ENCODE results near the gene MOB3A. TPM values are rescaled to one million over a fixed set of nuclear protein-coding genes. Genes with fewer than 3 reads are reported as not detected.
"Not testable (repeated sequence)": the region's sequence is repeated elsewhere in the genome, so short reads cannot be mapped to it uniquely, and the experiment has no call there.

MOB3A gene
- total RNA-seq, 1 donor: 40.4 TPM

DNA sequence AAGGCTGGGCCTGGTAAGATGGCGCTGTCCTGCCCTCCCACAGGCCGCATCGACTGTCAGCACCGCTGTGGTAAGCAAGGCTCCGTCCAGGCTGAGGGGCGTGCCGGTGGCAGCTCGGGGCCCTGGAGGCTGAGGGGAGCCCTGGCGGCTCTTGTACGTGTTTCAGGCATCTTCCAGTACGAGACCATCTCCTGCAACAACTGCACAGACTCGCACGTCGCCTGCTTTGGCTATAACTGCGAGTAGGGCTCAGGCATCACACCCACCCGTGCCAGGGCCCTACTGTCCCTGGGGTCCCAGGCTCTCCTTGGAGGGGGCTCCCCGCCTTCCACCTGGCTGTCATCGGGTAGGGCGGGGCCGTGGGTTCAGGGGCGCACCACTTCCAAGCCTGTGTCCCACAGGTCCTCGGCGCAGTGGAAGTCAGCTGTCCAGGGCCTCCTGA is 1.8 kb upstream of the MOB3A start:
- no peak overlapping the region for H3K4me3 ChIP-seq (ENCODE audit: low read depth, low read length)
- TF ChIP-seq, protein P1, sequence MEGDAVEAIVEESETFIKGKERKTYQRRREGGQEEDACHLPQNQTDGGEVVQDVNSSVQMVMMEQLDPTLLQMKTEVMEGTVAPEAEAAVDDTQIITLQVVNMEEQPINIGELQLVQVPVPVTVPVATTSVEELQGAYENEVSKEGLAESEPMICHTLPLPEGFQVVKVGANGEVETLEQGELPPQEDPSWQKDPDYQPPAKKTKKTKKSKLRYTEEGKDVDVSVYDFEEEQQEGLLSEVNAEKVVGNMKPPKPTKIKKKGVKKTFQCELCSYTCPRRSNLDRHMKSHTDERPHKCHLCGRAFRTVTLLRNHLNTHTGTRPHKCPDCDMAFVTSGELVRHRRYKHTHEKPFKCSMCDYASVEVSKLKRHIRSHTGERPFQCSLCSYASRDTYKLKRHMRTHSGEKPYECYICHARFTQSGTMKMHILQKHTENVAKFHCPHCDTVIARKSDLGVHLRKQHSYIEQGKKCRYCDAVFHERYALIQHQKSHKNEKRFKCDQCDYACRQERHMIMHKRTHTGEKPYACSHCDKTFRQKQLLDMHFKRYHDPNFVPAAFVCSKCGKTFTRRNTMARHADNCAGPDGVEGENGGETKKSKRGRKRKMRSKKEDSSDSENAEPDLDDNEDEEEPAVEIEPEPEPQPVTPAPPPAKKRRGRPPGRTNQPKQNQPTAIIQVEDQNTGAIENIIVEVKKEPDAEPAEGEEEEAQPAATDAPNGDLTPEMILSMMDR (IDR thresholded peaks at IDR 0.05; ENCODE audit: insufficient read depth, low read length): no peak
- no peak for DNase-seq (ENCODE audit: low read depth)

DNA sequence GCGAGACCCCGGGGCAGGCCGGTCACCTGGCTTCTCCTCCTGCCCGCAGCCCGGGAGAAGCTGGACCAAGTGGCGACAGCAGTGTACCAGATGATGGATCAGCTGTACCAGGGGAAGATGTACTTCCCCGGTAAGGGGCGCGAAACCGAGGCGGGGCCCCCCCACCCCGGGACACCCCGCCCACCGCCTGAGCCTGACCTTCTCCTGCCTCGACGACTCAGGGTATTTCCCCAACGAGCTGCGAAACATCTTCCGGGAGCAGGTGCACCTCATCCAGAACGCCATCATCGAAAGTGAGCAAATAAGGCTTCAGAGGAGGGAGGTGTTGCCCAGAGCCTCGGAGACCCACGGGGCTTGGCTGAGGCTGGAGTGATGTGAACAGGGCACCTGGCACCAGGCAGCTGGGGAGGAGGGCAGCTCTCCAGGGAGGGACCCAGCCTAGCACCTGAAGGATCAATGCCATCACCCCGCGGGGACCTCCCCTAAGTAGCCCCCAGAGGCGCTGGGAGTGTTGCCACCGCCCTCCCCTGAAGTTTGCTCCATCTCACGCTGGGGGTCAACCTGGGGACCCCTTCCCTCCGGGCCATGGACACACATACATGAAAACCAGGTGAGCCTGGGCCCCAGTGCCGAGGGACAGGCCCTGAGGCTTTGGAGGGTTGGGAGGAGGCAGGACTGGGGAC is 1.2 kb upstream of the MOB3A start:
- no peak for DNase-seq (ENCODE audit: low read depth)
- H3K4me3 ChIP-seq (ENCODE audit: low read depth, low read length): peak overlapping the region; percentile 65
- TF ChIP-seq, protein P1 (IDR thresholded peaks at IDR 0.05; ENCODE audit: insufficient read depth, low read length): no peak

DNA sequence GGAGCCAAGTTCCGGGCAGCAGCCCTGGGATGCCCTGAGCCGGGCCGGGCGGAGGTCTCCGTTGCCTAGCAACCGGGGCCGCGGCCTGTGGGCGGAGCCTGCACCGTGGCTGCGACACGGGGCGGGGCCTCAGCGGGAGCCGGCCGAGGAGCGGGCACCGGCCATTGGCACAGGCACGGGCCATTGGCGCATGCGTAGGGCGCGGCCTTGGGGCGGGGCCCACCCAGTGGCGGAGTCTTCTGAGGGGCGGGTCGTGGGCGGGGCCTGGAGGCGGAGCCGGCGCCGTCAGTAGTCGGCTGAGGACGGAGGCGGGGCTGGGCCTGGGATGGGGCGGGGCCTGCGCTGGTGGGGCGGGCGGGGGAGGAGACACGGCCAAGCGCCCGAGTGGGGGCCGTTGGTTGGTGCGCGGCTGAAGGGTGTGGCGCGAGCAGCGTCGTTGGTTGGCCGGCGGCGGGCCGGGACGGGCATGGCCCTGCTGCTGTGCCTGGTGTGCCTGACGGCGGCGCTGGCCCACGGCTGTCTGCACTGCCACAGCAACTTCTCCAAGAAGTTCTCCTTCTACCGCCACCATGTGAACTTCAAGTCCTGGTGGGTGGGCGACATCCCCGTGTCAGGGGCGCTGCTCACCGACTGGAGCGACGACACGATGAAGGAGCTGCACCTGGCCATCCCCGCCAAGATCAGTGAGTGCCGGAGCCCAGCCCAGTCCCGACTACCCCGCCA is 515 bp upstream of the MOB3A start, which contains the start of gene IZUMO4:
IZUMO4 (plus strand) TSS at position 436 of the 723 bp plus-strand sequence; CDS start at position 467, 31 bp downstream.
- TF ChIP-seq, protein P1 (IDR thresholded peaks at IDR 0.05; ENCODE audit: insufficient read depth, low read length): peak; percentile 41
- H3K4me3 ChIP-seq (ENCODE audit: low read depth, low read length): peak within 1 kb of the TSS; percentile 78
- DNase-seq (ENCODE audit: low read depth): peak; percentile 97

DNA sequence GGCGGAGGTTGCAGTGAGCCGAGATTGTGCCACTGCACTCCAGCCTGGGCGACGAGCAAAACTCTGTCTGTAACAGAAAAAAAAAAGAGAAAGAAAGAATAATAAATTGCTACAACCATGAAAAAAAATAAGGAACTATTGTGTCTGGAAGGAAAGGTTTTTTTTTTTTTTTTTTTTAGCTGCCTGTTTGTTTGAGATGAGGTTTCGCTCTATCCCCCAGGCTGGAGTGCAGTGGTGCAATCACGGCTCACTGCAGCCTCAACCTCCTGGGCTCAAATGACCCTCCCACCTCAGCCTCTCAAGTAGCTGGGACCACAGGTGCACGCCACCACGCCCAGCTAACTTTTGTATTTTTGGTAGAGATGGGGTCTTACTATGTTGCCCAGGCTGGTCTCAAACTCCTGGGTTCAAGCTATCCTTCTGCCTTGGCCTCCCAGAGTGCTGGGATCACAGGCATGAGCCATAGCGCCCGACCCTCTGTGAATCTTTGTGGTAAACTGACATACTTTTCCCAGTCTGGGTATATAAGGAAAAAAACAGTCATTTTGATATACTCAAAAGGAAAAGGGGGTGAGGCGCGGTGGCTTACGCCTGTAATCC is 4.1 kb downstream of the MOB3A start:
- H3K4me3 ChIP-seq (ENCODE audit: low read depth, low read length); DNase-seq (ENCODE audit: low read depth): not testable (repeated sequence)

DNA sequence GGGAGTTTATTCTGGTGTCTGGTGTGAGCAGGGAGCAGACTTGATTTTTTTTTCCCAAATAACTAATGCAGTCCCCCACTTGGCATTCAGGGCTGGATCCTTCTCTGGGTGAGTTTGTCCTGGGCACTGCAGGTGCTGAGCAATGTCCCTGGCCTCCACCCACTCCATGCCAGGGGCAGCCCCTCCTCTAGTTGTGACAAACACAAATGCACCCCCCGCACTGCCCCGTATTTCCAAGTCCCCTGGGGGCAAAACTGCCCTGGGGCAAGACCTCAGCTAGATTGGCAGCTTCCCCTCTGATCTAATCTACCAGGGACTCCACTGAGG is 6.4 kb downstream of the MOB3A start:
- H3K4me3 ChIP-seq (ENCODE audit: low read depth, low read length): no peak overlapping the region
- TF ChIP-seq, protein P1 (IDR thresholded peaks at IDR 0.05; ENCODE audit: insufficient read depth, low read length): no peak
- DNase-seq (ENCODE audit: low read depth): no peak

- no peak for DNase-seq (ENCODE audit: low read depth)
- no peak overlapping the region for H3K4me3 ChIP-seq (ENCODE audit: low read depth, low read length)
These were observed 7.0 kb downstream of the MOB3A start for GRCh38 chr19:2089001-2089711.

More at GRCh38 chr19:2089001-2089711, 7.0 kb downstream of the MOB3A start:
- TF ChIP-seq, protein P1 (IDR thresholded peaks at IDR 0.05; ENCODE audit: insufficient read depth, low read length): no peak
